Activated naive CD4-positive, alpha-beta T cell treated with anti-CD3 and anti-CD28 coated beads for 36 hours (primary cell): ENCODE results near the gene NPIPB6. TPM values are rescaled to one million over a fixed set of nuclear protein-coding genes. Genes with fewer than 3 reads are reported as not detected.

ENCODE experiments used
- CTCF ChIA-PET: fragments of 350-600 bp; sonication (Branson Sonifier 250); formaldehyde crosslinking; loops from one replicate; lab custom pipeline; 2021; ENCODE audit warnings: antibody characterized with exemption; lab: Charles Lee
- DNase-seq: peaks from one replicate; pipeline ENCODE4 v3.0.0-alpha.2; 2020
- H3K27ac Mint-ChIP-seq: one replicate; pipeline ENCODE4 v1.8.0; 2021; ENCODE audit warnings: mild to moderate bottlenecking, mixed read lengths
- H3K27me3 Mint-ChIP-seq: one replicate; pipeline ENCODE4 v1.8.0; 2021; ENCODE audit warnings: low read depth, mixed read lengths
- H3K36me3 Mint-ChIP-seq: one replicate; pipeline ENCODE4 v1.8.0; 2021; ENCODE audit warnings: low read depth, mixed read lengths
- H3K4me1 Mint-ChIP-seq: one replicate; pipeline ENCODE4 v1.8.0; 2021; ENCODE audit warnings: low read depth, mixed read lengths
- H3K4me3 Mint-ChIP-seq: one replicate; pipeline ENCODE4 v1.8.0; 2021; ENCODE audit warnings: mild to moderate bottlenecking, moderate library complexity, mixed read lengths
- H3K9me3 Mint-ChIP-seq: one replicate; pipeline ENCODE4 v1.8.0; 2021; ENCODE audit warnings: mixed read lengths
- intact Hi-C: fragments of 100-400 bp; cut with micrococcal nuclease; formaldehyde crosslinking; loops from one replicate; pipeline ENCODE4 v1.15.1; 2023
- total RNA-seq, 2 experiments: library from RNA; stranded (reverse); gene quantifications; one replicate each; pipeline ENCODE4 v1.2.3, GENCODE V29; 2021

The NPIPB6 gene
- total RNA-seq, 2 experiments from 2014 or later, result 2.0 TPM

DNA sequence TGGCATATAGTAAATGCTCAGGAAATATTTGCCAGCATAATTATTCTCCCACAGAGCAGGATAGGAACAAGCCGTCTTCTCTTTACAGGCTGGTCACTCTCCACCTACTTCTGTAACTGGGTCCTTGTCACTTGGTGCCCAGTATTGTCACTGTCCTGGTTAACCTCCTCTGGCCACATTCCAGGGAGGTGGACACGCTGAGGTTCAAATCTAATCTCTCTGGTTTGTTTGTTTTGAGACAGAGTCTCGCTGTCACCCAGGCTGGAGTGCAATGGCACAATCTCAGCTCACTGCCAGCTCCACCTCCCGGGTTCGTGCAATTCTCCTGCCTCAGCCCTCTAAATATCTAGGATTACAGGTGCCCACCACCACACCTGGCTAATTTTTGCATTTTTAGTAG is 55.4 kb downstream of the NPIPB6 start:
- Mint-ChIP-seq H3K4me3 (no peak overlapping the region), H3K9me3 (no peaks in the 10 kb centered on the region), H3K27me3 (no peaks in the 10 kb centered on the region), H3K4me1 (peaks cover 47% of the 10 kb centered on the region), H3K27ac (no peak overlapping the region), H3K36me3 (no peaks in the 10 kb centered on the region)
- CTCF ChIA-PET, result interaction anchor here (3.8 kb wide), 1 partner anchor 13 kb away, joined by 18 read pairs; no protein-coding TSS in a partner anchor
- intact Hi-C loops, result no loop called here
- no peak for DNase-seq

DNA sequence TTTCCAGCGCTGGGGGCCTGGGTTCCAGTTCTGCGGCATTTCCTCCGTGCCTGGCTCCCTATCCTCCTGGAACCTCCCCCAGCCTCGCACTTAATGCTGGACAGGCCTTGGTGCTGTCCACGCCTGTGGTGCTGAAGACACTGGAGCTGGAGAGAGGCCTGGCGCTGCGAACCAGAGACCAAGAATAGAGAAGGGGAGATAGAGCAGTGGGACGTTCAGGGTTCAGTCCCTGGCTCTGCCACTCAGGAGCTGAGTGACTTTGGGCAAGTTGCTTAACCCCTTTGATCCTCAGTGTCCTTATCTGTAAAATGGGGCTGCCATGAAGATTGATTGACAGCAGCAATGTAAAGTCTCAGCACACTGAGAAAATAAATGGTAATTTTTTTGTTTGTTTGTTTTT is 59.1 kb downstream of the NPIPB6 start:
- H3K4me3 Mint-ChIP-seq, result no peak overlapping the region
- intact Hi-C loops, result no loop called here
- peaks cover 26% of the 10 kb centered on the region for H3K4me1 Mint-ChIP-seq
- peak; percentile 48 for DNase-seq
- no peak overlapping the region for H3K27ac Mint-ChIP-seq
- no peaks in the 10 kb centered on the region for H3K9me3 Mint-ChIP-seq
- H3K27me3 Mint-ChIP-seq, result no peaks in the 10 kb centered on the region
- CTCF ChIA-PET, result interaction anchor here (1.2 kb wide), 2 partner anchors 12 to 26 kb away, joined by 3 to 4 read pairs; no protein-coding TSS in a partner anchor
- no peaks in the 10 kb centered on the region for H3K36me3 Mint-ChIP-seq

DNA sequence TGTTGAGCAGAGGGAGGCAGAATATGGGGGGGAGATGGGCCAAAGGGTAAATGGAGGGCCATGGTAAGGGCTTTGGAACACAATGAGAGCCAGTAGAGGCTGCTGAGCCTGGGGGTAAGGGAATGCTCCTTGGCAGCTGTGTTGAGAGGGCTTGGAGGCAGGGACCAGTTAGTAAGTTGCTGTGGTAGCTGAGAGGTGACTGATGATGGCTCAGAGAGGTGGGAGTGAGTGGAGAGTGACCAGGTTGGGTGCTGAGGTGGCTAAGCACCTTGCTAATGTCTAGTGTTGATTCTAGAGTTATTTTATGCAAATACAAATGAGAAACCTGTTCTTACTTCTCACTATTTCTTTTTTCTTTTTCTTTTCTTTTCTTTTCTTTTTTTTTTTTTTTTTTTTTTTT is 60.2 kb downstream of the NPIPB6 start:
- no peak overlapping the region for H3K27ac Mint-ChIP-seq
- peaks cover 28% of the 10 kb centered on the region for H3K4me1 Mint-ChIP-seq
- DNase-seq, result no peak
- no peak overlapping the region for H3K4me3 Mint-ChIP-seq
- CTCF ChIA-PET, result interaction anchor here (0.5 to 1.2 kb wide), 4 partner anchors 18 to 1403 kb away, joined by 3 to 4 read pairs (median 3); no protein-coding TSS in a partner anchor
- intact Hi-C loops, result no loop called here
- no peaks in the 10 kb centered on the region for H3K36me3 Mint-ChIP-seq
- no peaks in the 10 kb centered on the region for H3K27me3 Mint-ChIP-seq
- H3K9me3 Mint-ChIP-seq, result no peaks in the 10 kb centered on the region

DNA sequence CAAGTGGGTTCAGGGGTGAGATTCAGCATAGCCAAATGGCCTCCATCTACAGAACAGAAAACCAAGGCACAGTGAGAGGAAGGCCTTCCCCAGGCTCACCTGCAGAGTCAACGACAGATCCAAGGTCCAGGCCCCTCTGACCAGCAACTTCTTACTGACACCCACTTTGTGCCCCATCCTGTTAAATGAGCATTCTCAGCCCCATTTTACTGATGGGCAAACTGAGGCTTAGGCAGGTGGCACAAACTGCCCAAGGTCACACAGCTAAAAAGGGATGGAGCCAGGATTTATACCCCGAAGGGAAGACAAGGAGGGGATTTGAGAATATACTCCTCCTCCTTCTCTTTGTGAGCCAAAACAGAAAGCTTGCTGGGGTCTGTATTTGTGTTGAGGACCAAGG is 61.7 kb downstream of the NPIPB6 start:
- Mint-ChIP-seq H3K4me3 (no peak overlapping the region), H3K27me3 (no peaks in the 10 kb centered on the region), H3K27ac (no peak overlapping the region), H3K9me3 (no peaks in the 10 kb centered on the region), H3K36me3 (no peaks in the 10 kb centered on the region), H3K4me1 (peaks cover 43% of the 10 kb centered on the region)
- CTCF ChIA-PET, result interaction anchor here (1.1 kb wide), 1 partner anchor 17 kb away, joined by 3 read pairs; no protein-coding TSS in a partner anchor
- no peak for DNase-seq
- intact Hi-C loops, result no loop called here

DNA sequence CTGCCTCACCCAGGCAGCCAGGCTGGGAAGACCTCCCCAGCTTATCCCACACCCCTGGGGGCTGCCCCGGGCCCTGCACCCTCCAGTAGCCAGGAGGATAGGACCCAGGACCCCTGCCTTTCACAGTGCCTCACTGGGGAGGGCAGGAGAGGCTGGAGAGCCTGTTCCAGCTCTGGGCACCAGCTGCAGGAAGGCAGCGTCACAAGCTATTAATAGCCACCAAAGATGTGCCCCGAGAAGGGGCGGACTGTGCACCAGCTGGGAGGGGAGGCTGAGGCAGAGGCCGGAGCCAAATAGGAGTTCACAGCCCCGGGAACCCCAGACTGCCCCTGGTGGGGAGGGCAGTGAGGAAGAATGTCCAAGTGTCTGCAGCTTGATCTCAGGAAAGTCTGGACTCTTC is 62.2 kb downstream of the NPIPB6 start:
- no peak for DNase-seq
- CTCF ChIA-PET, result interaction anchor here (1.1 to 2.1 kb wide), 3 partner anchors 15 to 21 kb away, joined by 3 to 7 read pairs (median 5); no protein-coding TSS in a partner anchor
- Mint-ChIP-seq H3K4me3 (no peak overlapping the region), H3K27ac (no peak overlapping the region), H3K9me3 (no peaks in the 10 kb centered on the region), H3K4me1 (peaks cover 47% of the 10 kb centered on the region), H3K36me3 (no peaks in the 10 kb centered on the region), H3K27me3 (no peaks in the 10 kb centered on the region)
- intact Hi-C loops, result no loop called here

DNA sequence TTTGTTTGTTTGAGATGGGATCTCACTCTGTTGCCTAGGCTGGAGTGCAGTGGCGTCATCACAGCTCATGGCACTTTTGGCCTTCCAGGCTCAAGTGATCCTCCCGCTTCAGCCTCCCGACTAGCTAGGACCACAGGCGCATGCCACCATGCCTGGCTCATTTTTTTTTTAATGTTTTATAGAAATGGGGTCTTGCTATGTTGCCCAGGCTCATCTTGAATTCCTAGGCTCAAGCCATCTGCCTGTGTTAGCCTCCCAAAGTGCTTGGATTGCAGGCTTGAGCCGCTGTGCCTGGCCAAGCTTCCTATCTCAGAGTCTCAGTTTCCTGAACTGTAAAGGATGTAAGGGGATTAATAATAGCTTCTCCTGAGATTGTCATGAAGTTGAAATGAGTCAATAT is 63.0 kb downstream of the NPIPB6 start:
- Mint-ChIP-seq H3K36me3 (no peaks in the 10 kb centered on the region), H3K9me3 (no peaks in the 10 kb centered on the region), H3K27ac (no peak overlapping the region), H3K4me3 (no peak overlapping the region), H3K4me1 (peaks cover 47% of the 10 kb centered on the region), H3K27me3 (no peaks in the 10 kb centered on the region)
- intact Hi-C loops, result no loop called here
- DNase-seq, result no peak
- CTCF ChIA-PET, result interaction anchor here (1.6 to 2.1 kb wide), 2 partner anchors 16 to 21 kb away, joined by 5 to 7 read pairs; no protein-coding TSS in a partner anchor

DNA sequence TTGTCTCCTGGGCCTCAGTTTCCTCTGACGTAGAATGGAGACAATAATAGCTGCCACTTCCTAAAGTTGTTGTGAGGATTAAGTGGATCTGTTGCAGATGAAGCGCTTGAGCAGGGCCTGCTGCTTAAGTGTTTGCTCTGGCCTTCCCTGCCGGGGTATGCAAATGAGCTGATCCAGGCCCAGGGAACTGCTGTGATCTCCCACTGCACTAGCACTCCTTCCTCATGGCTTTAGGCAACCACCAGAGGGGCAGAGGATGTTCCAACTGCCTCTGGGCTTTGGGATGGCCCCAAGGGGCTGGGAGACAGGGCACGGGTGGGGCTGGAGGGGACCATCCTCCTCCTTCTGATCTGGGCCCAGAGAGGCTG is 64.8 kb downstream of the NPIPB6 start:
- Mint-ChIP-seq H3K4me3 (no peak overlapping the region), H3K4me1 (peaks cover 65% of the 10 kb centered on the region), H3K9me3 (no peaks in the 10 kb centered on the region), H3K27me3 (no peaks in the 10 kb centered on the region), H3K36me3 (no peaks in the 10 kb centered on the region), H3K27ac (no peak overlapping the region)
- no peak for DNase-seq
- CTCF ChIA-PET, result interaction anchor here (1.1 to 3.0 kb wide), 2 partner anchors 19 to 20 kb away, joined by 3 to 15 read pairs; no protein-coding TSS in a partner anchor
- intact Hi-C loops, result no loop called here

DNA sequence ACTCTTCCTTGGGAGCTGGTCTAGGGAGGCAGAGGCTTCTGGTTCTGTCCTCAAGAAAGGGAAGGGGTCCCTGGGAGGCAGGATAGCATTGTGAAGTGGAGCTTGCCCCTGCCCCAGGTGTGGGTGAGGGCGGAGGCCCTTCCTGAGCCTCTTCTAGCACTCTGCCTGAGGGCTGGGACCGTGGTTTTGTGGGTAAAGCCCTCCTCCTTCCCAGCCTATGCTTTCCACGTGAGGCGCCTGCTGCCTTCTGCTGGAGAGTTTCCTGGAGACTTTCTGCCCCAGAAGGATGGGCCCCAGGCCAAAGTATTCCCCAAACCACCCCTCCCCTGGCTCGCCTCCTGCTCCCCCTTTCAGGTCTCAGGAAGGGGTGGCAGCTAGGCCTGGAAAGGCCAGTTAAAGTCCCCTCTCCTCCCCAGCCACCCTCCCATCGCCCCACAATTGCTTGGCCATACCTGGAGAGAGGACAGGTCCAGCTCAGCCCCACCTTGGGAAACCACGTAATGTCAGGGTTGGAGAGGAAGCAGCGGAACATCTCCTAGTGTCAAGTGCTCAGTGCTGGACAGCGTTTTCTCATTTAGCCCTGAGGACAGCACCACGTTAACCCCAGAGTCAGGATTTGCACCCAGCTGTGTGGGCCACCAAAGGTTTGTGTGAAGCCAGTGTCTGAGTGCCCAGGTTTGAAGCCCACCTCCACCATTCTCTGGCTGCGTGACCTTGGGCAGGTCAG is 65.4 kb downstream of the NPIPB6 start:
- Mint-ChIP-seq H3K36me3 (no peaks in the 10 kb centered on the region), H3K27me3 (no peaks in the 10 kb centered on the region), H3K4me3 (no peak overlapping the region), H3K9me3 (no peaks in the 10 kb centered on the region), H3K27ac (peak overlapping the region; percentile 25), H3K4me1 (peaks cover 63% of the 10 kb centered on the region)
- DNase-seq, result no peak
- intact Hi-C loops, result no loop called here
- CTCF ChIA-PET, result interaction anchor here (1.0 to 3.0 kb wide), 3 partner anchors 20 to 24 kb away, joined by 3 to 15 read pairs (median 3); no protein-coding TSS in a partner anchor

DNA sequence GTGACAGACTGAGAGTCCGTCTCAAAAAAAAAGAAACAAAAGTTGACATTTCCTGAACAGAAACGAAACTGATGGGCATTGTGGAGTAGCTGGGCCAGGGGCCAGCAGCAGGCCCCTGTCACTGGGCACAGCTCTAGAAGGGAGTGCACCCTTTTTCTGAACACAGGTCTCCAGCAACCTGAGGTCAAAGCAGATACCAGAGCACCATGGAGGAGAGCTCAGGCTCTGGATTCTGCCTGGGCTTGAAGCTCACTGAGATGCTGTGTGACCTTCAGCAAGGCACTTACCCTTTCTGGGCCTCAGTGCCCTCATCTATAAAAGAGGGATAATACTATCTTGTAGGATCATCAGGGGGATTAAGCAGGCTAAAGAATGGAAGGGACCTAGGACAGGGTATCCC is 66.0 kb downstream of the NPIPB6 start:
- Mint-ChIP-seq H3K36me3 (no peaks in the 10 kb centered on the region), H3K4me1 (peaks cover 57% of the 10 kb centered on the region), H3K27ac (no peak overlapping the region), H3K4me3 (no peak overlapping the region), H3K27me3 (no peaks in the 10 kb centered on the region), H3K9me3 (no peaks in the 10 kb centered on the region)
- no peak for DNase-seq
- CTCF ChIA-PET, result interaction anchor here (1.0 to 3.0 kb wide), 2 partner anchors 20 to 25 kb away, joined by 3 to 15 read pairs; no protein-coding TSS in a partner anchor
- intact Hi-C loops, result no loop called here

DNA sequence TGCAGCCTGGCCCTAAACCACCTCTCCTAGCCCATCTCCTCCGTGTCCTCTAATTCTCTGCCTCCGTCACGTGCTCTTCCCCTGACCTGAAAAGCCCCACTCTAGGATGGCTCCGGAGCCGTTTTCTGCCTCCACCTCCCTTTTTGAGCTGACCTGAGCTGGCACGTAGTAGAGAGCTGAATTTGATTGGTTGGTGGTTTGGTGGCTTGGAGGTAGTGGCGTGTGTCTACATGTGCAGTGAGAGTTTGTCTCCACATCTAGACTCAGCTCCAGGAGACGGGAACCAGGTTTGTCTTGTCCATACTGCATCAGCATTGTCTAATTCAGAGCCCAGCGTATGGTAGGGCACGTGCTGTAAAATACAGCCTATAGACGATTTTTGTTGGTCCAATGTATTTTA is 68.0 kb downstream of the NPIPB6 start:
- Mint-ChIP-seq H3K9me3 (no peaks in the 10 kb centered on the region), H3K27ac (no peak overlapping the region), H3K36me3 (no peaks in the 10 kb centered on the region), H3K4me3 (no peak overlapping the region), H3K4me1 (peaks cover 66% of the 10 kb centered on the region), H3K27me3 (no peaks in the 10 kb centered on the region)
- CTCF ChIA-PET, result interaction anchor here (1.1 to 3.0 kb wide), 3 partner anchors 18 to 26 kb away, joined by 3 to 15 read pairs (median 6); no protein-coding TSS in a partner anchor
- no peak for DNase-seq
- intact Hi-C loops, result loop anchor here (1.0 kb wide), 1 partner anchor 15 kb away; no protein-coding TSS in a partner anchor

DNA sequence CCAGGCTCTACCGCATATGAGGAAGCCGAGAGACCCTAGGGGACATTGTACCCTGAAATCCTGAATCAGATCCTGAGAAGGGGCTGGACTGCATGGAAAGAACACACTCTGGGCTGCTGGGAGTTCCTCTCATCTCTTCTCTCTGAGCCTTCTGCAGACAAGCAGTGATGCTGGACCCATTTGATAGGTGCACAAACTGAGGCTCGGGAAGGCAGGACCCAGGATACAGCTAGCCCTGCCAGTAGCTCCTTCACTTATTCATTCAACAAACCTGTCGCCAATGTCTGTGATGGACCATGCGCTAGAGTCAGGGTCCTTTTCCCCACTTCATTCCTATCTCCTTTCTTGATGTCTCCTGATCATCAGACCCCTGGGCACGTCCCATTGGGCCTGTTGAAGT is 69.1 kb downstream of the NPIPB6 start:
- H3K27me3 Mint-ChIP-seq, result no peaks in the 10 kb centered on the region
- intact Hi-C loops, result loop anchor here (5.0 kb wide), 1 partner anchor 528 kb away; the partner anchor contains the start of gene ATXN2L
- H3K27ac Mint-ChIP-seq, result no peak overlapping the region
- peaks cover 63% of the 10 kb centered on the region for H3K4me1 Mint-ChIP-seq
- H3K4me3 Mint-ChIP-seq, result peak overlapping the region; percentile 67
- CTCF ChIA-PET, result interaction anchor here (1.0 to 4.0 kb wide), 3 partner anchors 16 to 22 kb away, joined by 4 to 24 read pairs (median 10); no protein-coding TSS in a partner anchor
- DNase-seq, result no peak
- H3K9me3 Mint-ChIP-seq, result no peaks in the 10 kb centered on the region
- no peaks in the 10 kb centered on the region for H3K36me3 Mint-ChIP-seq

DNA sequence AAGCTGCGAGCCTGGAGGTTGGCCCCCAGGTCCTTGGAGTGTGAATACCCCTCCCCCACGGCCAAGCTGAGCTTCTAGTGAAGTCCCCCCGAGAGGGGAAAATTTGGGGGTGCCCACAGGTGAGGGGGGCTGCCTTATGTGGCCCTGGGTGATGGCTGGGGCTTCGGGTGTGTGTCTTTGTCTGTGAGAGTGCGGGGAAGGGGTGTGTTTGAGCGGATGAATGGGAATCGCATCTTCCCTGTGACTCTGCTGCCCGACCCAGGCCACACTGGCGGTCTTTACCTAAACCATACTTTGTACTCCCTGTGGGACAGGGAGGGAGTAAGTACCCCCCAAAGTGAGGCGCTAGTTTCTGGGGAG is 69.7 kb downstream of the NPIPB6 start:
- H3K36me3 Mint-ChIP-seq, result no peaks in the 10 kb centered on the region
- no peaks in the 10 kb centered on the region for H3K27me3 Mint-ChIP-seq
- CTCF ChIA-PET, result interaction anchor here (1.0 to 4.0 kb wide), 3 partner anchors 16 to 23 kb away, joined by 4 to 24 read pairs (median 10); no protein-coding TSS in a partner anchor
- H3K4me3 Mint-ChIP-seq, result peak overlapping the region; percentile 67
- H3K27ac Mint-ChIP-seq, result no peak overlapping the region
- H3K4me1 Mint-ChIP-seq, result peaks cover 62% of the 10 kb centered on the region
- intact Hi-C loops, result loop anchor here (2.0 to 5.0 kb wide), 3 partner anchors 17 to 529 kb away; partner anchors contain the start of gene ATXN2L
- no peaks in the 10 kb centered on the region for H3K9me3 Mint-ChIP-seq
- no peak for DNase-seq
